Measurements from ENCODE around the gene STX10. TPM values are rescaled to one million over a fixed set of nuclear protein-coding genes. Genes with fewer than 3 reads are reported as not detected.
A peak's percentile ranks its signal among the peaks of the same experiment; 100 is the strongest.

Gene STX10
- total and polyA plus RNA-seq, 3 donors from 2014 or later: 18.1 to 37.6 (median 27.2) TPM

GRCh38 chr19:13104848-13105711 lies 45.1 kb downstream of the STX10 start:
- Histone ChIP-seq H3K36me3 (ENCODE audit: low read depth, missing control alignments) (no peaks in the 10 kb centered on the region), H3K4me1 (peaks cover 13% of the 10 kb centered on the region), H3K27me3 (no peaks in the 10 kb centered on the region), H3K4me3 (peak overlapping the region in 1 of 2 donors; percentile 44), H3K9me3 (no peaks in the 10 kb centered on the region), H3K27ac (peak overlapping the region in 1 of 2 donors; percentile 11)
- intact Hi-C loops (cut with DNase I; ENCODE audit: low total_unique reads): no loop called here
- 54 to 57% methylated on average over 15 to 29 of the region's 29 CpGs for WGBS, 2 donors
- DNase-seq: no peak
- TF ChIP-seq CTCF (IDR thresholded peaks at IDR 0.05): peak in 1 of 3 experiments; percentile 0
- TF ChIP-seq POLR2A (IDR thresholded peaks at IDR 0.05): no peak

- intact Hi-C loops (cut with DNase I; ENCODE audit: low total_unique reads): no loop called here
- peak overlapping the region in 1 of 2 donors; percentile 44 for H3K4me3 ChIP-seq
- 53% methylated on average over 33 of the region's 33 CpGs; no CpG with 5 or more reads in 1 of the 2 donors for WGBS, 2 donors
These were observed 45.8 kb downstream of the STX10 start for GRCh38 chr19:13104360-13104847.

GRCh38 chr19:13103581-13104359 lies 46.4 kb downstream of the STX10 start:
- no peaks in the 10 kb centered on the region for H3K36me3 ChIP-seq (ENCODE audit: low read depth, missing control alignments)
- peaks cover 16% of the 10 kb centered on the region for H3K4me1 ChIP-seq
- no peaks in the 10 kb centered on the region for H3K9me3 ChIP-seq
- 68 to 69% methylated on average over 9 to 13 of the region's 13 CpGs for WGBS, 2 donors
- intact Hi-C loops (cut with DNase I; ENCODE audit: low total_unique reads): no loop called here
- no peaks in the 10 kb centered on the region for H3K27me3 ChIP-seq
- H3K4me3 ChIP-seq: peak overlapping the region in 1 of 2 donors; percentile 44
- no peak for TF ChIP-seq POLR2A (IDR thresholded peaks at IDR 0.05)
- no peak for TF ChIP-seq CTCF (IDR thresholded peaks at IDR 0.05)
- peak overlapping the region; percentile 58 to 84 for H3K27ac ChIP-seq
- no peak for DNase-seq

More at GRCh38 chr19:13104360-13104847, 45.8 kb downstream of the STX10 start:
- H3K36me3 ChIP-seq (ENCODE audit: low read depth, missing control alignments): no peaks in the 10 kb centered on the region
- TF ChIP-seq POLR2A (IDR thresholded peaks at IDR 0.05) (no peak), CTCF (IDR thresholded peaks at IDR 0.05) (peak; percentile 41 to 62 (median 59))
- peak; percentile 46 for DNase-seq
- no peaks in the 10 kb centered on the region for H3K27me3 ChIP-seq
- H3K4me1 ChIP-seq: peaks cover 13% of the 10 kb centered on the region
- no peaks in the 10 kb centered on the region for H3K9me3 ChIP-seq
- peak overlapping the region in 1 of 2 donors; percentile 24 for H3K27ac ChIP-seq

GRCh38 chr19:13102666-13103580 lies 47.3 kb downstream of the STX10 start, which contains the start of gene LYL1:
LYL1 (minus strand) TSS chr19:13102858; CDS start chr19:13101171, 1,687 bp downstream.
- intact Hi-C loops (cut with DNase I; ENCODE audit: low total_unique reads): no loop called here
- DNase-seq: peak; percentile 81
- Histone ChIP-seq H3K27me3 (no peaks in the 10 kb centered on the region), H3K9me3 (no peaks in the 10 kb centered on the region), H3K4me3 (peak within 1 kb of the TSS; percentile 42 to 51), H3K36me3 (ENCODE audit: low read depth, missing control alignments) (no peaks in the 10 kb centered on the region), H3K27ac (peak within 1 kb of the TSS; percentile 58 to 84), H3K4me1 (peaks cover 19% of the 10 kb centered on the region)
- WGBS, 2 donors: 2 to 6% methylated on average over 7 to 31 of the region's 47 CpGs
- TF ChIP-seq POLR2A (IDR thresholded peaks at IDR 0.05) (no peak), CTCF (IDR thresholded peaks at IDR 0.05) (no peak)

All from testis (tissue), 3 donors.